ENCODE data around the gene CHAF1B.
A peak's percentile ranks its signal among the peaks of the same experiment; 100 is the strongest.

DNA sequence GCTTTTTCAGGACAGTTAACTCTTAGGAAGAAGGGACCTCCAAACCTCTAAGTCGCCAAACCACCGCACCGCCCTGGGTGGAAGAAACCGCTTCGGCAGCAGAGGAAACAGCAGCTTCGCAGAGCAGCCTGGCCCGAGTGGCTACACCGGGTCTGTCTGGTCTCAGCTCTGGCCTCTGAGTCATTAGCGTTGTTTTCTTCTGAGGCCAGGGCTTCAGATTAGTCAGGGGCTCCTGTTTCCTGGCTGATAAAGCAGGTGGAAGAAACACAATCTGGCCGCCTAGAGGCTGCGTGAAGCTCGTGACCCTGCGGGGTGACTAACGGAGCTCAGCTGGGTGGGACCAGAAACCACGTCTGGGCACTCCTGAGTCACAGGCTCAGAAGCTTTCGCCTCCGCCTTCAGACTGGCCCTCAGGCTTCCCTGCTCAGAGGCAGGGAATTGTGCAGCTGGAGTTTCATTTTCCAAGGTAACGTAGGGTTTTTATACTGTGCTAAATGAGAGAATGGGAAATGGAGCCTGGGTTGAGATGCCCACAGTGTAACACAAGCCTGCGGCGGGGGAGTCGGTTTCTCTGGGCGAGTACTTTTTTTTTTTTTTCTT is 44.9 kb downstream of the CHAF1B start:
- TF ChIP-seq POLR2A (IDR thresholded peaks at IDR 0.05; ENCODE audit: low read depth, low read length) (peak; percentile 64), POLR2AphosphoS5 (IDR thresholded peaks at IDR 0.05; ENCODE audit: low read depth, low read length) (peak; percentile 68)

Data from GM12892 (cell line).